Stimulated activated CD4-positive, alpha-beta T cell treated with anti-CD3 and anti-CD28 coated beads, Interleukin-15, amount 100 ng/mL, for 24 hours (primary cell): Measurements from ENCODE around the gene FCMR.
"Not testable (repeated sequence)": the region's sequence is repeated elsewhere in the genome, so short reads cannot be mapped to it uniquely, and the experiment has no call there.

Source experiments
- DNase-seq: peaks from one replicate; pipeline ENCODE4 v3.0.0-alpha.2; 2020

The FCMR gene

GRCh38 chr1:206949208-206949607 is 27.5 kb upstream of the FCMR start:
- no peak for DNase-seq

GRCh38 chr1:206947255-206947654 is 25.5 kb upstream of the FCMR start:
- DNase-seq, result no peak

GRCh38 chr1:206946261-206946660 is 24.5 kb upstream of the FCMR start, which contains the start of gene PIGR:
PIGR (minus strand) TSS chr1:206946466; CDS start chr1:206940531, 5,935 bp downstream.
- DNase-seq, result no peak

- no peak for DNase-seq
Measured at GRCh38 chr1:206945779-206946178, 24.0 kb upstream of the FCMR start.

- DNase-seq, result no peak
Measured at GRCh38 chr1:206944703-206945102, 23.0 kb upstream of the FCMR start.

GRCh38 chr1:206941766-206942418 is 20.2 kb upstream of the FCMR start:
- DNase-seq, result no peak

GRCh38 chr1:206940588-206940936 is 18.8 kb upstream of the FCMR start:
- no peak for DNase-seq

GRCh38 chr1:206939841-206940587 is 18.3 kb upstream of the FCMR start:
- no peak for DNase-seq

- no peak for DNase-seq
Measured at GRCh38 chr1:206939131-206939530, 17.4 kb upstream of the FCMR start.

- no peak for DNase-seq
Measured at GRCh38 chr1:206937425-206937824, 15.7 kb upstream of the FCMR start.

- DNase-seq, result peak; percentile 76
Measured at GRCh38 chr1:206935491-206936067, 13.8 kb upstream of the FCMR start.

GRCh38 chr1:206933333-206933945 is 11.7 kb upstream of the FCMR start:
- DNase-seq, result peak; percentile 83

- DNase-seq, result no peak
Measured at GRCh38 chr1:206932177-206932576, 10.4 kb upstream of the FCMR start.

- DNase-seq, result no peak
Measured at GRCh38 chr1:206931709-206932108, 10.0 kb upstream of the FCMR start.

GRCh38 chr1:206930210-206930798 is 8.6 kb upstream of the FCMR start:
- DNase-seq, result peak; percentile 70

- no peak for DNase-seq
Measured at GRCh38 chr1:206929524-206929923, 7.8 kb upstream of the FCMR start.

GRCh38 chr1:206926286-206926685 is 4.5 kb upstream of the FCMR start:
- no peak for DNase-seq

- DNase-seq, result peak; percentile 71
Measured at GRCh38 chr1:206925106-206925736, 3.5 kb upstream of the FCMR start.

- DNase-seq, result peak; percentile 52
Measured at GRCh38 chr1:206924592-206925105, 2.9 kb upstream of the FCMR start.

- not testable (repeated sequence) for DNase-seq
Measured at GRCh38 chr1:206923961-206924557, 2.3 kb upstream of the FCMR start.

GRCh38 chr1:206923009-206923960 is 1.5 kb upstream of the FCMR start:
- DNase-seq, result peak; percentile 77
